ENCODE measurements around the gene AKT1. TPM values are rescaled to one million over a fixed set of nuclear protein-coding genes. Genes with fewer than 3 reads are reported as not detected.

Gene AKT1
- total RNA-seq, 1 donor from 2014 or later = 166 TPM

GRCh38 chr14:104772707-104773504 lies 22.6 kb downstream of the AKT1 start:
- no peak for DNase-seq (ENCODE audit: low spot score)

- no peak for DNase-seq (ENCODE audit: low spot score)
Observed at GRCh38 chr14:104771918-104772706, 23.4 kb downstream of the AKT1 start.

- DNase-seq (ENCODE audit: low spot score) = no peak
Observed at GRCh38 chr14:104771374-104771773, 24.2 kb downstream of the AKT1 start.

GRCh38 chr14:104770851-104771272 lies 24.7 kb downstream of the AKT1 start:
- no peak for DNase-seq (ENCODE audit: low spot score)

- no peak for DNase-seq (ENCODE audit: low spot score)
Observed at GRCh38 chr14:104770072-104770579, 25.4 kb downstream of the AKT1 start.

GRCh38 chr14:104769324-104770071 lies 26.1 kb downstream of the AKT1 start:
- no peak for DNase-seq (ENCODE audit: low spot score)

GRCh38 chr14:104768437-104769323 lies 26.9 kb downstream of the AKT1 start:
- DNase-seq (ENCODE audit: low spot score) = peak; percentile 92

- no peak for DNase-seq (ENCODE audit: low spot score)
Observed at GRCh38 chr14:104767634-104767918, 28.0 kb downstream of the AKT1 start.

GRCh38 chr14:104766863-104767633 lies 28.5 kb downstream of the AKT1 start:
- no peak for DNase-seq (ENCODE audit: low spot score)

GRCh38 chr14:104766256-104766862 lies 29.2 kb downstream of the AKT1 start:
- no peak for DNase-seq (ENCODE audit: low spot score)

- DNase-seq (ENCODE audit: low spot score) = no peak
Observed at GRCh38 chr14:104765517-104765916, 30.0 kb downstream of the AKT1 start.

- DNase-seq (ENCODE audit: low spot score) = no peak
Observed at GRCh38 chr14:104758981-104759969, 36.3 kb downstream of the AKT1 start.

- no peak for DNase-seq (ENCODE audit: low spot score)
Observed at GRCh38 chr14:104757681-104758392, 37.7 kb downstream of the AKT1 start.

GRCh38 chr14:104757238-104757585 lies 38.3 kb downstream of the AKT1 start:
- DNase-seq (ENCODE audit: low spot score) = no peak

GRCh38 chr14:104756477-104757237 lies 38.9 kb downstream of the AKT1 start:
- DNase-seq (ENCODE audit: low spot score) = no peak

- DNase-seq (ENCODE audit: low spot score) = no peak
Observed at GRCh38 chr14:104755621-104756020, 39.9 kb downstream of the AKT1 start.

- DNase-seq (ENCODE audit: low spot score) = no peak
Observed at GRCh38 chr14:104754213-104754851, 41.2 kb downstream of the AKT1 start.
